GM19467 (cell line): ENCODE data around the gene POLL.
"Not testable (repeated sequence)": the region's sequence is repeated elsewhere in the genome, so short reads cannot be mapped to it uniquely, and the experiment has no call there.

Experiments used
- ATAC-seq: cut with Tn5 transposase; IDR thresholded peaks from one replicate; pipeline ENCODE4 v1.9.1; 2021; ENCODE audit warnings: mild to moderate bottlenecking, moderate library complexity; ENCODE audit not compliant: unreplicated experiment

The POLL gene

GRCh38 chr10:101612086-101612485 lies 24.0 kb upstream of the POLL start:
- no peak for ATAC-seq

- no peak for ATAC-seq
Measured at GRCh38 chr10:101611096-101611905, 23.2 kb upstream of the POLL start.

- ATAC-seq = no peak
Measured at GRCh38 chr10:101609481-101609880, 21.4 kb upstream of the POLL start.

- no peak for ATAC-seq
Measured at GRCh38 chr10:101607124-101607523, 19.1 kb upstream of the POLL start.

GRCh38 chr10:101602761-101603398 lies 14.8 kb upstream of the POLL start:
- no peak for ATAC-seq

GRCh38 chr10:101601541-101601940 lies 13.5 kb upstream of the POLL start:
- no peak for ATAC-seq

- ATAC-seq = no peak
Measured at GRCh38 chr10:101597091-101597900, 9.2 kb upstream of the POLL start.

- no peak for ATAC-seq
Measured at GRCh38 chr10:101595591-101596433, 7.8 kb upstream of the POLL start.

GRCh38 chr10:101593331-101593730 lies 5.3 kb upstream of the POLL start:
- ATAC-seq = not testable (repeated sequence)

GRCh38 chr10:101588879-101589278 lies 822 bp upstream of the POLL start:
- ATAC-seq = no peak

GRCh38 chr10:101585841-101586240 lies 2.2 kb downstream of the POLL start:
- ATAC-seq = no peak

GRCh38 chr10:101580486-101581399 lies 7.3 kb downstream of the POLL start:
- no peak for ATAC-seq

GRCh38 chr10:101579516-101579870 lies 8.6 kb downstream of the POLL start:
- no peak for ATAC-seq

- ATAC-seq = no peak
Measured at GRCh38 chr10:101578803-101579515, 9.1 kb downstream of the POLL start.

GRCh38 chr10:101578192-101578591 lies 9.9 kb downstream of the POLL start:
- no peak for ATAC-seq

- ATAC-seq = no peak
Measured at GRCh38 chr10:101577121-101577871, 10.8 kb downstream of the POLL start.

- ATAC-seq = no peak
Measured at GRCh38 chr10:101576211-101576863, 11.7 kb downstream of the POLL start.
